Thyroid gland (tissue), 4 donors: ENCODE measurements around the gene NXF1. TPM values are rescaled to one million over a fixed set of nuclear protein-coding genes. Genes with fewer than 3 reads are reported as not detected.

Experiments
- DNase-seq, 2 donors: peaks; one replicate each; pipeline ENCODE4 v3.0.0-alpha.2; 2019
- H3K27ac ChIP-seq, 3 donors: fragments of 200-600 bp; sonication (generic); 1 replicate in 2 of 3; 2 replicates in 1 of 3; pipeline ENCODE4 v1.5.1; 2016 to 2019; ENCODE audit warnings: mild to moderate bottlenecking in 1 of 3, moderate library complexity in 1 of 3
- H3K27me3 ChIP-seq: fragments of 200-600 bp; sonication (generic); one replicate; pipeline ENCODE4 v1.5.1; 2019
- H3K36me3 ChIP-seq, 2 donors: fragments of 200-600 bp; sonication (generic); one replicate each; pipeline ENCODE4 v1.5.1; 2016 to 2019
- H3K4me1 ChIP-seq, 2 donors: fragments of 200-600 bp; sonication (generic); one replicate each; pipeline ENCODE4 v1.5.1; 2017 to 2019
- H3K4me3 ChIP-seq, 3 donors: fragments of 200-600 bp; sonication (generic); replicated peaks in 1 of 3; 1 replicate in 2 of 3; 2 replicates in 1 of 3; pipeline ENCODE4 v1.5.1; 2016; ENCODE audit warnings: mild to moderate bottlenecking in 1 of 3
- H3K9me3 ChIP-seq: fragments of 200-600 bp; sonication (generic); one replicate; pipeline ENCODE4 v1.5.1; 2017
- POLR2A ChIP-seq, 2 donors: fragments of 450-650 bp; IDR thresholded peaks; one replicate each; pipeline ENCODE4 v1.6.1; 2017; ENCODE audit warnings: antibody characterized with exemption in 2 of 2, mild to moderate bottlenecking in 2 of 2, moderate library complexity in 1 of 2
- WGBS, 2 donors: methylation state at CpG; one replicate each; pipeline ENCODE4 v1.1.5; 2017; 5-methylcytosine and 5-hydroxymethylcytosine counted together
- intact Hi-C: fragments of 100-400 bp; cut with DNase I; formaldehyde crosslinking; loops from one replicate; pipeline ENCODE4 v1.15.1; 2023
- total RNA-seq, 4 donors: library from RNA; depleted of rRNA; stranded (reverse); fragments of >200 nt; gene quantifications; one replicate each; pipeline ENCODE4 v1.2.3, GENCODE V29; 2016
- TF ChIP-seq, protein P1 (sequence below), 6 experiments: fragments of 200-600 bp in 3 of 6; fragments of 450-650 bp in 3 of 6; sonication (generic) in 3 of 6; IDR thresholded peaks; one replicate each; pipeline ENCODE4 v1.5.1; 2016 to 2019; ENCODE audit warnings: antibody characterized with exemption in 6 of 6, mild to moderate bottlenecking in 2 of 6, inconsistent platforms in 1 of 6, moderate library complexity in 1 of 6

The NXF1 gene
- total RNA-seq, 4 donors from 2014 or later = 56.8 to 83.7 (median 80.9) TPM

DNA sequence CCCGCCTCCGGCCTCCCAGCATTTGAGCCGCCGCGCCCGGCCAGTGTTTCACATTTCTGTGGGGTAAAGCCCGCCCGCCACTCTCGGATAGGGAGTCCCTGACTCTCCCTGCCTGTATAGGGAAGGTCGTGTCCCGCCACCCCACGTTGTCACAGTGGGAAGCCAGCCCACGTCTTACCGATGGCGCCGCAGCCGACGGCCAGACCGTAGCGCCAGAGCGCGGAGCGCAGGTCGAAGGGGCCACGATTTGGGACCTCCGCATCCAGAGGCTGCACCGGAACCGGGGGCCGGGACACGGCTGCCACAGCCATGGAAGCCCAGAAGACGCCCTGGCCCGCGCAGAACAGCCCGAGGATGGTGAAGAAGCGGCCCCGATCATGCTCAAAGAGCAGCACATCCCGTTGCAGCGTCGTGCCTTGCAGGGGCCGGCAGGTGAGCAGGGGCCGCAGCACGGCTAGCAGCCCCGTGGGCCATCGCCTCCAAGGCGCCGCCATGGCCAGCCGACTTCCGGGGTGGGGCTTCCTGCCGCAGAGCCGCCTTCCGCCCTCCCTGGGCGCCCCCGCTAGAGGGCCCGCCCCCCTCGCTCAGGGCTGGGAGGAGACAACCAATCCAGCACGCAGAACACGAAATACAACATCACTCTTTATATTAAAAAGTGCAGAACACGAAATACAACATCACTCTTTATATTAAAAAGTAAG lies 13.6 kb downstream of the NXF1 start, which contains the start of gene TMEM223:
TSS of gene TMEM223 (minus strand) at position 506 of the 701 bp plus-strand sequence. CDS start at position 494, 12 bp downstream.
- Histone ChIP-seq H3K9me3 (no peaks in the 10 kb centered on the region), H3K4me1 (peaks cover 20 to 27% of the 10 kb centered on the region in 2 donors), H3K36me3 (peaks cover 34 to 36% of the 10 kb centered on the region in 2 donors), H3K27me3 (no peaks in the 10 kb centered on the region), H3K27ac (peak within 1 kb of the TSS; percentile 47 to 82 (median 62)), H3K4me3 (peak within 1 kb of the TSS; percentile 71 to 89 (median 72))
- peak; percentile 88 to 90 for DNase-seq
- TF ChIP-seq, protein P1, sequence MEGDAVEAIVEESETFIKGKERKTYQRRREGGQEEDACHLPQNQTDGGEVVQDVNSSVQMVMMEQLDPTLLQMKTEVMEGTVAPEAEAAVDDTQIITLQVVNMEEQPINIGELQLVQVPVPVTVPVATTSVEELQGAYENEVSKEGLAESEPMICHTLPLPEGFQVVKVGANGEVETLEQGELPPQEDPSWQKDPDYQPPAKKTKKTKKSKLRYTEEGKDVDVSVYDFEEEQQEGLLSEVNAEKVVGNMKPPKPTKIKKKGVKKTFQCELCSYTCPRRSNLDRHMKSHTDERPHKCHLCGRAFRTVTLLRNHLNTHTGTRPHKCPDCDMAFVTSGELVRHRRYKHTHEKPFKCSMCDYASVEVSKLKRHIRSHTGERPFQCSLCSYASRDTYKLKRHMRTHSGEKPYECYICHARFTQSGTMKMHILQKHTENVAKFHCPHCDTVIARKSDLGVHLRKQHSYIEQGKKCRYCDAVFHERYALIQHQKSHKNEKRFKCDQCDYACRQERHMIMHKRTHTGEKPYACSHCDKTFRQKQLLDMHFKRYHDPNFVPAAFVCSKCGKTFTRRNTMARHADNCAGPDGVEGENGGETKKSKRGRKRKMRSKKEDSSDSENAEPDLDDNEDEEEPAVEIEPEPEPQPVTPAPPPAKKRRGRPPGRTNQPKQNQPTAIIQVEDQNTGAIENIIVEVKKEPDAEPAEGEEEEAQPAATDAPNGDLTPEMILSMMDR (IDR thresholded peaks at IDR 0.05) = no peak
- peak; percentile 26 to 86 for TF ChIP-seq POLR2A (IDR thresholded peaks at IDR 0.05)
- WGBS, 2 donors = 1 to 2% methylated on average over 21 to 24 of the region's 58 CpGs
- intact Hi-C loops = no loop called here

DNA sequence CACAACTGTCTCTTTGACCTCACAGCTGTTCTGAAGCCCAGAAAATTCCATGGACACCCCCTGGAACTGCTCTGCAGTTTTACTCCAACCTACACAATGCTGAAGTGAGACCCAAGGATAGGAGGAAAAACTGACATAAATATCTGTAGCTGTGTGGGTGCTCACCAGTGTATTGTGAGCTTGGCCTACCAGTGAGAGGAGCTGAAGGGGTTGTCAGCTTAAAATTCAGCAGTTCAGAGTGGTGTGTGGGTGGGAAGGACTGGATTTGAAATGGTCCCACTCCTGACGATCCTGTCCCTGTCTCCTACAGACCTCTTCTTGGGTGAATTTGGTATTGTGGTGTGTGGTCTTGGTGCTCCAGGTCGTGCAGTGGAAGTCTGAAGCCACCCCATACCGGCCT lies 15.7 kb downstream of the NXF1 start:
- no peak for TF ChIP-seq POLR2A (IDR thresholded peaks at IDR 0.05)
- TF ChIP-seq, protein P1 (IDR thresholded peaks at IDR 0.05) = no peak
- Histone ChIP-seq H3K27me3 (no peaks in the 10 kb centered on the region), H3K27ac (no peak overlapping the region), H3K36me3 (peaks cover 13 to 16% of the 10 kb centered on the region in 2 donors), H3K4me1 (peaks cover 27 to 36% of the 10 kb centered on the region in 2 donors), H3K9me3 (no peaks in the 10 kb centered on the region), H3K4me3 (no peak overlapping the region)
- 56 to 63% methylated on average over 2 to 3 of the region's 3 CpGs for WGBS, 2 donors
- intact Hi-C loops = loop anchor here (5.0 to 10.0 kb wide), 2 partner anchors 45 to 73 kb away; partner anchors contain the start of genes STX5, TEX54 and WDR74
- no peak for DNase-seq

DNA sequence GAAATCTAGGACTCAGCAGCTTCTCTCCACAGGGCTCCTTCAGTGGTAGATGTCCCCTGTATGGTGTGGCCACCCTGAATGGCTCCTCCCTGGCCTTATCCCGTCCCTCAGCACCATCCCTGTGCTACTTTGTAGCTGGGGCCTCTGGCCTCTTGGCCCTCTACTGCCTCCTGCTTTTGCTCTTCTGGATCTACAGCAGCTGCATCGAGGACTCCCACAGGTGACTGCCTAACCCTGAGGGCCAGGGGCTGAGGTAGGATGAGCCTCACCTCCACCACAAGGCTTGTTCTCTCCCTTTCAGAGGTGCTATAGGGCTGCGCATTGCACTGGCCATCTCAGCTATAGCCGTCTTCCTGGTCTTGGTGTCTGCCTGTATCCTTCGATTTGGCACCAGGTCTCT lies 16.2 kb downstream of the NXF1 start:
- WGBS, 2 donors = 86 to 87% methylated on average over 5 of the region's 5 CpGs
- H3K4me1 ChIP-seq = peaks cover 27 to 36% of the 10 kb centered on the region in 2 donors

DNA sequence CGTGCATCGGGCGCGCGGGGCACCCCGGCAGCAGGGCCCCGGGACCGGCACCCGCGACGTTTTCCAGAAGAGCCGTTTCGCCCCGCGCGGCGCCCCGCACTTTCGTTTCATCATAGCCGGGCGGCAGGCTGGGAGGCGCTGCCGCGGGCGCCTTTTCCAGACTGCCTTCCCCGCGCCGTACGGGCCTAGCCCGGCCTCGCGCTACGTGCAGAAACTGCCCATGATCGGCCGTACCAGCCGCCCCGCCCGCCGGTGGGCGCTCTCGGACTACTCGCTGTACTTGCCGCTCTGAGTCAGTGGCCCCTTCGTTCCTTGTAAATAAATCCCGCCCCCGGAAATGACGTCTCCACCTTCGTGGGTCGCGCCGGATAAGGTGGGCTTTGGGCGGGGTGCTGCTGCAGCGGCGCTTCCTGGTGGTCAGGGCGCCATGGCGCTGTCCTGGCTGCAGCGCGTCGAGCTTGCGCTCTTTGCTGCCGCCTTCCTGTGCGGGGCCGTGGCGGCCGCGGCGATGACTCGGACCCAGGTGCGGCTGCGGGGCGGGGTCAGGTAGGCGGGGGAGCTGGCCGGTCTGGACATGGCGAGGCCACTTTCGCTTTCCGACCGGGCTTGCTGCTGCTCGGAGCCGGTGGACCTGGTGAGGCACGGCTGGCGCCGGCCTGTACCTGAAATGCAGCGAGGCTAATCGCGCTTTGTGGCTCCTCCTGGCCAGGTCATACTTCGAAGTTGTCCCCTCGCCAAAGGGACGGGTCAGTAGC lies 18.1 kb downstream of the NXF1 start, which contains the start of gene TMEM179B:
TSS of gene TMEM179B (plus strand) at position 398 of the 755 bp plus-strand sequence. CDS start at position 428, 30 bp downstream.
- 0 to 1% methylated on average over 6 to 16 of the region's 88 CpGs for WGBS, 2 donors
- Histone ChIP-seq H3K4me3 (peak within 1 kb of the TSS; percentile 25 to 97 (median 45)), H3K27me3 (no peaks in the 10 kb centered on the region), H3K36me3 (peaks cover 0 to 6% of the 10 kb centered on the region in 2 donors), H3K9me3 (no peaks in the 10 kb centered on the region), H3K27ac (peak within 1 kb of the TSS; percentile 88 to 96 (median 95)), H3K4me1 (peaks cover 24 to 32% of the 10 kb centered on the region in 2 donors)
- TF ChIP-seq, protein P1 (IDR thresholded peaks at IDR 0.05) = peak in 4 of 6 experiments; percentile 21 to 48 (median 36)
- TF ChIP-seq POLR2A (IDR thresholded peaks at IDR 0.05) = peak; percentile 78 to 99
- intact Hi-C loops = loop anchor here (5.0 to 10.0 kb wide), 2 partner anchors 48 to 75 kb away; partner anchors contain the start of genes STX5, TEX54 and WDR74
- DNase-seq = peak; percentile 98 to 99

More for the DNA sequence above, 16.2 kb downstream of the NXF1 start:
- no peaks in the 10 kb centered on the region for H3K9me3 ChIP-seq
- intact Hi-C loops = loop anchor here (5.0 to 10.0 kb wide), 2 partner anchors 46 to 73 kb away; partner anchors contain the start of genes STX5, TEX54 and WDR74
- H3K36me3 ChIP-seq = peaks cover 8 to 10% of the 10 kb centered on the region in 2 donors
- no peak for DNase-seq
- no peaks in the 10 kb centered on the region for H3K27me3 ChIP-seq
- no peak overlapping the region for H3K27ac ChIP-seq
- no peak overlapping the region for H3K4me3 ChIP-seq
- TF ChIP-seq, protein P1 (IDR thresholded peaks at IDR 0.05) = no peak
- TF ChIP-seq POLR2A (IDR thresholded peaks at IDR 0.05) = no peak
